NCI-H510A (cell line): ENCODE results near the gene PRPF31.
"Not testable (repeated sequence)": the region's sequence is repeated elsewhere in the genome, so short reads cannot be mapped to it uniquely, and the experiment has no call there.

Experiments
- DNase-seq: peaks from one replicate; lab custom pipeline; 2025; lab: John Stamatoyannopoulos, UW

PRPF31 gene

GRCh38 chr19:54115109-54116063 lies at the start of gene PRPF31, which contains the start of gene TFPT:
Gene PRPF31 (plus strand): TSS chr19:54115754. CDS start chr19:54118279, 2,525 bp downstream.
Gene TFPT (minus strand): TSS chr19:54115657. CDS start chr19:54115269, 388 bp downstream.
- peak; percentile 97 for DNase-seq

DNA sequence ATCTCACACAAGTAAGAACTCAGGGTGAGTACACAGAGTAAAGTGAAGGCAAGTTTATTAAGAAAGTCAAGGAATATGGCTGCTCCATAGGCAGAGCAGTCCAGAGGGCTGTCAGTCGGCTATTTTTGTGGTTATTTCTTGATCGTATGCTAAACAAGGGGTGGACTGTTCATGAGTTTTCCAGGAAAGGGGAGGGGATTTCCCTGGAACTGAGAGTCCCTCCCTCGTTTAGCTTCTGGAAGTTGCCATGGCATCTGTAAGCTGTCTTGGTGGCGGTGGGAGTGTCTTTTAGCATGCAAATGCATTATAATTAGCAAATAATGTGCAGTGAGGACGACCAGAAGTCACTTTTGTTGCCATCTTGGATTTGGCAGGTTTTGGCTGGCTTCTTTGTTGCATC lies 46.1 kb upstream of the PRPF31 start:
- no peak for DNase-seq

GRCh38 chr19:54073829-54074228 lies 41.7 kb upstream of the PRPF31 start:
- no peak for DNase-seq

DNA sequence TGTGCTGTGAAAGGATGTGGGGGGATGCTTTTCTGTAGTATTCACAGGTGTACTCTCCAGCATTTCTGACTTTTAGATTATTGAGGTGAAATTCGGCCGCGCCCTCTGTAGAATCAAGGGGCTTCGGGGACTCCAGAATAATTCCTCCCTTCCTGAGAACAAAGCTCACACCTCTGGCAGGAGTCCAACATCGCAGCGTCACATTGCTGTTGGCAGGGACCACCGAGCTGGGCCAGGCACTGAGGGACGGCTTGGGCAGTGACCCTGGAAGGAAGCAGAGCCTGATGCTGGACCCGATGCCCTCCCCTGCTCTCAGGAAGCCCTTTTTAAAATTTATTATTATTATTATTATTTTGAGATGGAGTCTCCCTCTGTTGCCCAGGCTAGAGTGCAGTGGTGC lies 40.7 kb upstream of the PRPF31 start:
- DNase-seq: no peak

- DNase-seq: no peak
These were observed 38.2 kb upstream of the PRPF31 start for GRCh38 chr19:54077334-54077733.

- no peak for DNase-seq
These were observed 34.5 kb upstream of the PRPF31 start, which contains the start of gene TARM1 for GRCh38 chr19:54081032-54081431. Gene TARM1 (minus strand): TSS chr19:54081365. CDS start chr19:54081340, 25 bp downstream.

DNA sequence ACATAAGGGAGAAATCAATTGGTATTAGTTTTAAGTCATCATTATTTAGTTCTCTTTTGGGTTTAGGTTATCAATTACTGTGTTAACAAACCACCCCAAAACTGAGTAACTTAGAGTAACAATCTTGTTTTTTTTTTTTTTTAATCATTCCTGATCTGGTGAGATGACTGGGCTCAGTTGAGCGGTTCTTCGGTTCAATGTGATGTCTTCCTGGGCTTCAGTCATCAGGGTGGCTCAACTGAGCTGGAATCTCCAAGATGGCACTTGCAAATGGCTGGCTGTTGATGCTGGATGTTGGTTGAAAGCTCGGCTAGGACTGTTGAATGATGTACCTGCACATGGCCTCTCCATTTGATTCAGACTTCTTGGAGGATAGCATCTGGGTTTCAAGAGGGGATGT lies 31.1 kb upstream of the PRPF31 start:
- no peak for DNase-seq

DNA sequence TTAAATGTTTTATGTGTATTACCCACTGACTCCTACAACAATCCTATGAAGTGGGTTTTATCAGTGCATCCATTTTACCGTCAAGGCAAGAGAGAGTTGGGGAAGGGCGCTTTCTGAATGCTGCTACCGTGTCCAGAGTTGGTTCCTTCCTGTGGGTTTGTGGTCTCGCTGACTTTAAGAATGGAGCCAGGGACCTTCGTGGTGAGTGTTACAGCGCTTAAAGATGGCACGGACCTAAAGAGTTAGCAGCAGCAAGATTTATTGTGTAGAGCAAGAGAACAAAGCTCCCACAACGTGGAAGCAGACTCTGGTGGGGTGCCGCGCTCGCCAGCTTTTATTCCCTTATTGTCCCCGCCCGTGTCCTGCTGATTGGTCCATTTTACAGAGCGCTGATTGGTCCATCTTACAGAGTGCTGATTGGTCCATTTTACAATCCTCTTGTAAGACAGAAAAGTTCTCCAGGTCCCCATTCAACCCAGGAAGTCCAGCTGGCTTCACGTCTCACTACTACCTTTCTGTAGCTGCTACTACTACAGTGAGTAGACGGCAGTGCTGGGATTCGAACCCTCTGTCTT lies 21.0 kb upstream of the PRPF31 start:
- no peak for DNase-seq

DNA sequence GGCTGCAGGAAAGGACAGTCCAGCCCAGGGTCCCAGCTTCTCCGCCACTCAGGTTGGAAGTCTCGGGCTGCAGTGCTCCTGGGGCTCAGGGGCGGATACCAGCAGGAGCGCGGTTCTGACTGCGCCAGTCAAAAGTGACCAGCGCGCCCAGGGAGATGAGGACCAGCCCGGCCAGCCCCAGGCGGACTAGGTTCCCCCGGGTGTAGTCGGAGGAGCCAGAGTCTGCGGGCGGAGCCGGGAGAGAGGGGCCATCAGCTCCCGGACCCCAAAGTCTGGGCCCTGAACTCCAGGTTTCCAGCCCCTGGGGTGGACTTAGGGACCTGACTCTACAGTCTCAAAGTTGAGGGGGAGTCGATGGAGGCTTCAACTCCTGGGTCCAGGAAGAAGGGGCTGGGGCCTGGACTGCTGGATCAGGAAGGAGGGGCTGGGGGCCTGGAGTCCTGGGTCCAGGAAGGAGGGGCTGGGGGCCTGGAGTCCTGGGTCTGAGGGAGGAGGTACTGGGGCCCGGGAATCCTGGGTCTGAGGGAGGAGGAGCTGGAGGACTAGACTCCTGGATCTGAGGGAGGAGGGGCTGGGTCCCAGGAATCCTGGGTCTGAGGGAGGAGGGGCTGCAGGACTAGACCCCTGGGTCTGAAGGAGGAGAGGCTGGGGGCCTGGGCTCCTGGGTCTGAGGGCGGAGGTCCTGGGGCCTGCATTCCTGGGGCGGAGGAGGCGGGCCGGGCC lies 20.3 kb upstream of the PRPF31 start:
- DNase-seq: no peak

DNA sequence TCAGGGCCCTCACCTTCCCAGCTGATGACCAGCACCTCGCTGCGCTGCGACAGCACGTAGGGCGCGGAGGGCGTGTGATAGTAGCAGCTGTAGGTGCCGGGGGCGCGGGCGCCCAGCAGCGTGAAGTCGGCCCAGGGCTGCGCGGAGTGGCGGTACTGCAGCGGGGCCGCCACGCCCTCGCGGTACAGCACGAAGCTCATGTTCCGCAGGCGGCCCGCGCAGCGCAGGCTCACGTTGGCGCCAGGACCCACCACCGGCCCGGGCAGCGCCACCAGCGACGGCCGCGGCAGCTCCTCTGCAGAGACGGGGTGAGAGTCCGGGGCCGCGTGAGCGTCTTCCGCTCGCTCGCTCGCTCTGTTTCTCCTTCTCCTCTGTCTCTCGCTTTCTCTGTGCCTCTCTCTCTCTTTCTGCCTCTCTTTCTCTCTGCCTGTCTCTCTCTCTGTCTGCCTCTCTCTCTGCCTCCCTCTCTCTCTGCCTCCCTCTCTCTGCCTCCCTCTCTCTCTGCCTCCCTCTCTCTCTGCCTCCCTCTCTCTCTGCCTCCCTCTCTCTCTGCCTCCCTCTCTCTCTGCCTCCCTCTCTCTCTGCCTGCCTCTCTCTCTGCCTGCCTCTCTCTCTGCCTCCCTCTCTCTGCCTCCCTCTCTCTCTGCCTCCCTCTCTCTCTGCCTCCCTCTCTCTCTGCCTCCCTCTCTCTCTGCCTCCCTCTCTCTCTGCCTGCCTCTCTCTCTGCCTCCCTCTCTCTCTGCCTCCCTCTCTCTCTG lies 19.5 kb upstream of the PRPF31 start:
- DNase-seq: not testable (repeated sequence)

- DNase-seq: no peak
These were observed 18.9 kb upstream of the PRPF31 start for GRCh38 chr19:54096617-54097106.

DNA sequence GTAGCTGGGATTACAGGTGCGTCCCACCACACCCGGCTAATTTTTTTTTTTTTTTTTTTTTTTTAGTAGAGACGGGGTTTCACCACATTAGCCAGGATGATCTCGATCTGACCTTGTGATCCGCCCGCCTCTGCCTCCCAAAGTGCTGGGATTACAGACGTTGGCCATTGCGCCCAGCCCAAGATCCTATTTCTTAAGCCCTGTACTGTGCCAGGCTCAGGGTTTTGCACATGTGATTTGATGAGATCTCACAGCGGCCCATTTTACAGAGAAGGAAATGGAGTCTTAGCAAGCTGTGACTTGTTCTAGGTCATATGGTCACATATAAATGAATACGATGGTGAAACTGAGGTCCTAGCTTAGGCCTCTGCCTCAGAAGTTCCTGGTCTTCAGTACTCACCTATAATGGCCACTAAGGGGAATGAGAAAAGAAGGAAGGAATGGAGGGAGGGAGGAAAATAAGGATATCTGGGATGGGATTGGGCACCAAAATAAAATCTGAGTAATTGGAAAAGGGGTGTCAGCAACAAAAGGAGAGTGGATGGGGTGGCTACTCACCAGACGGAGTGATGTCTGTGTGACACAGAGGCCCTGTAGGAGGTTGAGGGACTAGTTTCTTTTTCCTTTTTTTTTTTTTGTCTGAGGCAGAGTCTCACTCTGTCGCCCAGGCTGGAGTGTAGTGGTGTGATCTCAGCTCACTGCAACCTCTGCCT lies 16.2 kb upstream of the PRPF31 start:
- DNase-seq: no peak

- DNase-seq: not testable (repeated sequence)
These were observed 15.7 kb upstream of the PRPF31 start for GRCh38 chr19:54099903-54100255.

- DNase-seq: no peak
These were observed 15.0 kb upstream of the PRPF31 start, which contains the start of gene OSCAR for GRCh38 chr19:54100561-54100960. Gene OSCAR (minus strand): TSS chr19:54100803. CDS start chr19:54100792, 11 bp downstream.

DNA sequence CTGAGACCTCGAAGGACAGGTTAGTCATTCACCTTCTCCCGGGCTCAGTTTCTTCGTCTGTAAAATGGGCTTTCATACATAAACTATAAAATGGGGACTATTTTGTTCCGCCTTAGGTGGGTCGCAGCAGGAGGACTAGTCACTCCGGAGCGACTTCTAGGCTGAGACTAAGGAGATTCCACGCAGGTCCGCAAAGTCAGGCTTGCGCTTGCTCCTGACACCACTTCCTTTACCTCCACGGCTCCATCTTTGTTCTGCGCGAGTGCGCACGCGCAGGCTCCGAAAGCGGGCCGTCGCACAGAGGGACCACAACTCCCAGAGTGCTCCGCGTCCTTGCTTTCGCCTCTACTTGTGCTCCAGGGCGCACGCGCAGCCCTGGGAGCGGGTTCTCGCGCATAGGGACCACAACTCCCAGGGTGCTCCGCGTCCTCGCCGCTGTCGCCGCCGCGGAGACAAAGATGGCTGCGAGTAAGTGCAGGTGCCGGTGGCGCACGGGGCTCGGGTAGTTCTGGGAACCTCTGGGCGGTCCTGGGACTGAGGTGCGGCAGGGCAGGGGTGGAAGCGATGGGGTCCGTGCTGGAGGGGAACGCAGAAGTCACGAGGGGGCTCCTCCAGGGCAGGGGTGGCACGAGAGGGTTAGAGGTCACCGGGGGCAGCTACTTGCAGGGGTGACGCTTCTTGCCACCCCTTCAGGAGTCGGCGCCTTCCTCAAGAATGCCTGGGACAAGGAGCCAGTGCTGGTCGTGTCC lies 13.0 kb upstream of the PRPF31 start, which contains the start of gene NDUFA3:
TSS of gene NDUFA3 (plus strand) at position 435 of the 749 bp plus-strand sequence. CDS start at position 459, 24 bp downstream.
- peak; percentile 94 for DNase-seq

GRCh38 chr19:54104998-54105715 lies 10.4 kb upstream of the PRPF31 start:
- no peak for DNase-seq

DNA sequence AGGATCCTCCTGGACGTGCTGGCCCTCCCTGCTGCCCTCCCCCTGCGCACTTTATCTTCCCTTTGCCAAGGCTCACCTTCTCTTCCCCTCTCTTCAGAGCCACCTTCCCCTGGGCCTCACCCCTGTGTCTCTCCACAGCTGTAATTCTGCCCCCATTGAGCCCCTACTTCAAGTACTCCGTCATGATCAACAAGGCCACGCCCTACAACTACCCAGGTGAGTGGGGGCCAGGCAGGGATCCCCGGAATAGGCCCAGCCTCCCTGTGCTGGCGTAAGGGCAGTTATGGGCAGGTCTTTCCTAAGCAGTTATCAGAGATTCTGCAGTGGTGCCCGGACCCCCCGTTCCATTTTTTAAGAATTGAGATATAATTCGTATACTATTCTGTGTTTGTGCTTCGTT lies 9.8 kb upstream of the PRPF31 start:
- no peak for DNase-seq

DNA sequence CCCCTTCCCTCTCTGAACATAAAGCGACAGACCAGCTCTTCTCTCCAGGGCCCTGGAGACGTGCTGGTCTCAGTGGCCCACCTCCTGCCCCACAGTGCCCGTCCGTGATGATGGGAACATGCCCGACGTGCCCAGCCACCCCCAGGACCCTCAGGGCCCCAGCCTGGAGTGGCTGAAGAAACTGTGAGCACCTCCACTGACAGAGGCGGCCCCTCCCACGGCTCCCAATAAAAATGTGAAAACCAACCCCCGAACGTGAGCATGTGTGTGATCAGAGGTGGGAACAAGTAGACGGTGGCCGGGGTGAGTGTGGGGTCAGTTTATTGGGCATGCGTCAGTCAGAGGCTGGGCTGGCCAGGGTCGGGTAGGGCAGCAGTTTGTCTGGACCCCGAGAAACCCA lies 8.8 kb upstream of the PRPF31 start:
- no peak for DNase-seq

- DNase-seq: no peak
These were observed 7.6 kb upstream of the PRPF31 start for GRCh38 chr19:54107876-54108490.
